SHP77 treated with DMSO at 0.1 percent for 48 hours (cell line): Measurements from ENCODE around the gene TXLNA.
"Not testable (repeated sequence)": the region's sequence is repeated elsewhere in the genome, so short reads cannot be mapped to it uniquely, and the experiment has no call there.

Source experiments
- DNase-seq: peaks from one replicate; lab custom pipeline; 2025; lab: John Stamatoyannopoulos, UW

Gene TXLNA

DNA sequence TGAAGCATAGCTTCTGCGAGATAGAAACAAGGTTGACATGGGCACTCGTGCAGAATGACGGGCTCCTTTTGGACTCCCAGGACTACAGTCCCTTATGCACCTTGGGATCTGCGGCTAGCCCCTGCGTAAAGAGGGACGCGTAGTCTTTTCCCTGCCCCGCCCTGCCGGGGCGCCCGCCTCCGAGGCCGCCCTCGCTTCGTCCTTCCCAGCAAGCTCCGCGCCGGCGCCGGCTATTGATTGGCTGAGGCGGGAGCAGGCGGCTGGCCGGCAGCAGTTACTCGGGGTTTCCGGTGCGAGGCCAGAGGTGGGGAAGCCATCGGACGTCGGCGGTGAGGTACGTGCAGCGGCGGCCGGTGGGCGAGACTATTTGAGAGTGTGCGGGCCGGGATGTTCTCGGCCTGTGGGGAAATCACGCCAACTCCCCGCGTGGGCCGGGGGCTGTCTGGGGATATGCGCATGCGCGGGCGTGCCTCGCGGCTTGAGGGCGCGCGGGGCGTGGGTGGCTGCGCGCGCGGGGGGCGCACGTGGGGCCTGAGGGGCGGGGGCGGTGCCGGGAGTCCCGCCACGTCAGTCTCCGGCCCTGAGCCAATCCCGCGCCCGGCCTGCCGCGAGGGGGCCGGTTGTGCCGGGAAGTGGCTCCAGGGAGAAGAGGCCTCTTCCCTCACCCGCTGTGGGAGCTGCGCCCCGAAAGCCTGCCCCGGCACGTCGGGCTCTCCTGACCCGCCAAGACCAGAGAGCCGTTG, at the start of gene TXLNA:
Gene TXLNA (plus strand): TSS at position 233 of the 743 bp plus-strand sequence. CDS start 671 bp downstream, outside the sequence.
- peak; percentile 95 for DNase-seq

DNA sequence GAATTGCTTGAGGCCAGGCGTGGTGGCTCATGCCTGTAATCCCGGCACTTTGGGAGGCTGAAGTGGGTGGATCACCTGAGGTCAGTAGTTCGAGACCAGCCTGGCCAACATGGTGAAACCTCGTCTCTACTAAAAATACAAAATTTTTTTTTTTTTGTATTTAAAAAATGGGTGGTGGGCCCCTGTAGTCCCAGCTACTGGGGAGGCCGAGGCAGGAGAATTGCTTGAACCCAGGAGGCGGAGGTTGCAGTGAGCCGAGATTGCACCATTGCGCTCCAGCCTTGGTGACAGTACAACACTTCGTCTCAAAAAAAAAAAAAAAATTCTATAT, 45.6 kb upstream of the TXLNA start:
- DNase-seq: not testable (repeated sequence)

DNA sequence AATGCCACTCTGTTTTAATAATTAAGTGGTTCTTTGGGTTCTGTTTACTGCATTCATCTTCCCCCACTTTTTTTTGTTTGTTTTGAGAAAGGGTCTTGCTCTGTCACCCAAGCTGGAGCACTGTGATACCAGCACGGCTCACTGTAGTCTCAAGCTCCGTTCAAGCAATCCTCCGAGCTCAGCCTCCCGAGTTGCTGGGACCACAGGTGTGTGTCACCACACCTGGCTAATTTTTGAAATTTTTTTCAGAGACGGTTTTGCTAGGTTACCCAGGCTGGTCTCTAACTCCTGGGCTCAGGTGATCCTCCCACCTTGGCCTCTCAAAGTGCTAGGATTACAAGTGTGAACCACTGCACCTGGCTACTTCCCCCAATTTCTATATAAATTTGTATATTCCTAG, 42.4 kb upstream of the TXLNA start:
- DNase-seq: no peak

DNA sequence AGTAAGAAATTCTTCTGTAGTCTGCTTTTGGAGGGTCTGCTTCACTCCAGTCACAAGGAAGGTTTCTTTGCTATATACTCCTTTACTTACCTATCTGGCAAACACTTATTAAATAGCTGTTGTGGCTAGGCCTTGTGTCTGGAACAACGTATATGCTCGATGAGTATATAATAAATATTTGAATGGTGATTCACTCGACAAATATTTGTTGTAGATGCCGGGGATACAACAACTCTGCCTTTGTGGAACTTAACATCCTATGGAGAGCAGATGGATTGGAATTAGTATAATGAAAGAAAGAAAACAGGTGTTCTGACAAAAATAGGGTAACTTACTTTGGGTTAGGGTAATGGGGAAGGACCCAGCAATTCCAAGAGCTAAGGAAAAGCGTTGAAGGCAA, 40.5 kb upstream of the TXLNA start:
- no peak for DNase-seq

DNA sequence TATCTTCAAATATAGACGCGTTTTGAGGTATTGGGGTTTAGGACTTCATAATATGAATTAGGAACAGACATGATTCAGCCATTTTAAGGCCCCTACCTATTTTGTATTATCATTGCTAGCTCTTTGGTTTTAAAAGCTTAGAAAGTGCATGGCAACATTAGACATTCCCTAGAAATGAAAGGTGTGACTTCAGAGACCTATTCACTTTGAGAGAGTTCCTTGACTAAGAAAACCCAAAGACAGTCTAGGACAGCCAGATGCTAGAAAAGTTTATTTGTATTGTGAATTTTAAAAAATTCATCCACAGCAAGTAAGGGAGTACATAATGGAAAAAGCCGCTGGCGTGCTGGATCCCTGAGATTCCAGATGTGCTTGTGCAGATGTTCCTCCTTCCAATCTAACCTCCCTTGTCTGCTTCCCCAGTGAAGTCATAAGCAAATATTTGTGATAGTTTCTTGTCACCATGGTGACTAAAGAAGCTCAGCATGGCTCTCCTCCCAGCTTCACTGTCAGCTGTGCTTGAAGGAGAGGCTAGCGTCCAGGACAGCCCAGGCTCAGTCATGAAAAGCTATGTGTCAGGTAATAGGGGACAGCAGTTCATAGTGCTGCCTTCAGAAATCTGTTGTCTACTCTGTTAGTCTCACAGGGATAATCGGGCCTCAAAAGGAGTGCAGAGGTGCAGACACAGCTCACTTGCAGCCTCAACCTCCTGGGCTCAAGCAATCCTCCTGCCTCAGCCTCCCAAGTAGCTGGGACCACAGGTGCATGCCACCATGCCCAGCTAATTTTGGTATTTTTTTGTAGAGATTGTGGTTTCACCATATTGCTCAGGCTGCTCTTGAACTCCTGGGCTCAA, 36.8 kb upstream of the TXLNA start:
- peak; percentile 8 for DNase-seq

DNA sequence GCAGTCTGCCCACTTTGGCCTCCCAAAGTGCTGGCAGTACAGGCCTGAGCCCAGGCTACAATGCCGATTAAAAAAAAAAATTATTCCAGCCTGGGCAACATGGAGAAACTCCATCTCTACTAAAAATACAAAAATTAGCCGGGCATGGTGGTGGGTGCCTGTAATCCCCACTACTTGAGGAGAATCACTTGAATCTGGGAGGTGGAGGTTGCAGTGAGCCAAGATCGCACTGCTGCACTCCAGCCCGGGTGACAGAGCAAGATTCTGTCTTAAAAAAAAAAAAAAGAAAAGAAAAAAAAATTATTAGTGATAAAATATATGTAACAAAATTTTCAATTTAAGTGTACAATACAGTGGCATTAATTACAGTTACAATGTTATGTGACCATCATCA, 36.2 kb upstream of the TXLNA start:
- DNase-seq: not testable (repeated sequence)

DNA sequence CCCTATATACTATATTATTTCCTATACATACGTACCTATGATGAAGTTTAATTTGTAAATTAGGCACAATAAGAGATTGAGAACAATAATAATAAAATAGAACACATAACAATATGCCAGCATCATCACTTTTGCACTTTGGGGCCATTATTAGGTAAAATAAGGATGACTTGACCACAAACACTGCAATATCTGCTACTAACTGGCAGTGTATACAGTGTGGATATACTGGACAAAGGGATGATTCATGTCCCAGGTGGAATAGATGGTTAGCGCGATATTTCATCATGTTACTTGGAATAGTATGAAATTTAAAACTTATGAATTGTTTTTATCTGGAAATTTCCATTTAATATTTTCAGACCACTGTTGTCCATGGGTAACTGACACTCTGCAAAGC, 35.4 kb upstream of the TXLNA start:
- no peak for DNase-seq

DNA sequence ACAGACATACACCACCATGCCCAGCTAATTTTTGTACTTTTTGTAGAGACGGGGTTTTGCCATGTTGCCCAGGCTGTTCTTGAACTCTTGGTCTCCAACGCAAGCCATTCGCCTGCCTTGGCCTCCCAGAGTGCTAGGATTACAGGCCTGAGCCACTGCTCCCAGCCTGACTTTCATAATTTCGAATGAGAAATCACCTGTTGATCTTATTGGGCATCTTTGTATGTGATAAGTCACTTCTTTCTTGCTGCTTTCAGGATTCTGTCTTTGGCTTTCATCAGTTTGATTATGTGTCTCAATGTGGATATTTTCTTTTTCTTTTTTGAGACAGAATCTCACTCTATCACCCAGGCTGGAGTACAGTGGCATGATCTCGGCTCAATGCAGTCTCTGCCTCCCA, 31.7 kb upstream of the TXLNA start:
- DNase-seq: not testable (repeated sequence)

DNA sequence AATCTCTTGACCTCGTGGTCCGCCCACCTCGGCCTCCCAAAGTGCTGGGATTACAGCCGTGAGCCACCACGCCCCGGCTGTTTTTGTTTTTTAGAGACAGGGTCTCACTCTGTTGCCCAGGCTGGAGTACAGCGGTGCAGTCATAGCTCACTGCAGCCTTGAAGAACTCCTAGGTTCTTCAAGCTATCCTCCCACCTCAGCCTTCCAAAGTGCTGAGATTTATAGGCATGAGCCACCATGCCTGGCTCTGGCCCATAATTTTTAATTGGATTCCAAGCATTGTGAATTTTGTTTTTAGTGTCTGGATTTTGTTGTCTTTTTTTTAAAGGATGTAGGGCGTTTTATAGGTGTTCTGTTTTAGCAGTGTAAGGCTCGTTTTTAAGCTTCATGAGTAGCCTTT, 28.6 kb upstream of the TXLNA start:
- DNase-seq: no peak

DNA sequence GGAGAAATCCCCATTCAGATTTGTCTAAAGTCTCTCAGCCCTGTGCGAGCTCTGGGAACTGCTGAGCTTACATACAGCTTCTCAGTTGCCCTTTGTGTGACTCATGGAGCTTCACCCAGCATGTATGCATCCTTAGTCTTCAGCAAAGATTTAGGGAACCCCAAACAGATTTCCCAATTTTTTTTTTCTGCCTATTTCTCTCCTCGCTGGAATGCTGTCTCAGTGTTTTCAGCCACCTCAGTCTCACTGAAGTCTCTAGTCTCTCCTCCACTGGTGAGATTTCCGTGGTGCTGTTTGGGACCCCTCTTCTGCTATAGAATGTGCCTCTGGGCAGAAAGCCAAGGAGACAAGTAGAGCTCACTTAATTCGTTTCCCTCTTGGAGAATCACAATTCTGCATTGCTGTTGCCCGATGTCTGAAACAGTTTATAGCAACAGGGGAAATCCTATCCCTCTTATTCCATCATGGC, 28.1 kb upstream of the TXLNA start:
- DNase-seq: no peak

DNA sequence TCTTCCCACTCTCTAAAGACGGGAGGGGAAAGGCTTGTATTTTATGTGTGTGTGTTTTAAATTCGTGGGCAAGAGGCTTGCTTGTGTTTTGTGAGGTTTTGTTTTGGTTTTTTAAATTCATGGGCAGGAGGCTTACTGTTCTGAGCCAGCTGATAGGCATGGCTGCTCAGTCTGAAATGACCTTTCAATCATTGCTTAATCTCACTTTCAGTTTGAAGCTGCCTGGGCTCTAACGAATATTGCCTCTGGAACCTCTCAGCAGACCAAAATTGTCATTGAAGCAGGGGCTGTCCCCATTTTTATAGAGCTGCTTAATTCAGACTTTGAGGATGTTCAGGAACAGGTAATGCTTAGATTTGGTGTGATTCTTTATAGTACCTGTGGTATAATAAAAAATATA, 20.3 kb upstream of the TXLNA start:
- DNase-seq: no peak

DNA sequence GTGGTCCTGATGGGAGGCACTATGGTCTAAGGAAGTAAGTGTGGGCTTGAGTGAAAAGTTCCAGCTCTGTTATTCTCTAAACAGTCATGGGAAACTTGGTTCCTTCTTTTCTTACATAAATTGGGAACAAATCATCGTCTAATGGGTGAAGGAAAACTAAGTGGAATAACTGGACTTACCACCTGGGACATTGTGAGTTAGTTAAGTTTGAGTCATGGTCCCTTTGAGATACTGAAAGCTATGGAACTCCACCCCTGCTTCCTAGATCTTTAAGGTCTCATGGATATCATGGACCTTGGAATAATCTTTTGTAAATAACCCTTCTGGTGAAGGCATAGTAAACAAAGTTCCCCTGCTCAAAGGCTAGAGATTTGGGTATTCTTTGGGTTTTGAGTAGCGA, 16.1 kb upstream of the TXLNA start:
- DNase-seq: no peak

DNA sequence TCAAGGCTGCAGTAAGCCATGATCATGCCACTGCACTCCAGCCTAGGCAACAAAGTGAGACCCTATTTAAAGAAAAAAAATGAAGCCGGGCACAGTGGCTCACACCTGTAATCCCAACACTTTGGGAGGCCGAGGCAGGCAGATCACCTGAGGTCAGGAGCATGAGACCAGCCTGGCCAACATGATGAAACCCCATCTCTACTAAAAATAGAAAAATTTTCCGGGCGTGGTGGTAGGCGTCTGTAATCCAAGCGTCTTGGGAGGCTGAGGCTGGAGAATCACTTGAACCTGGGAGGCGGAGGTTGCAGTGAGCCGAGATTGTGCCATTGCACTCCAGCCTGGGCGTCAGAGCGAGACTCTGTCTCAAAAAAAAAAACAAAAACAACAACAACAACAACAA, 13.8 kb upstream of the TXLNA start:
- not testable (repeated sequence) for DNase-seq

DNA sequence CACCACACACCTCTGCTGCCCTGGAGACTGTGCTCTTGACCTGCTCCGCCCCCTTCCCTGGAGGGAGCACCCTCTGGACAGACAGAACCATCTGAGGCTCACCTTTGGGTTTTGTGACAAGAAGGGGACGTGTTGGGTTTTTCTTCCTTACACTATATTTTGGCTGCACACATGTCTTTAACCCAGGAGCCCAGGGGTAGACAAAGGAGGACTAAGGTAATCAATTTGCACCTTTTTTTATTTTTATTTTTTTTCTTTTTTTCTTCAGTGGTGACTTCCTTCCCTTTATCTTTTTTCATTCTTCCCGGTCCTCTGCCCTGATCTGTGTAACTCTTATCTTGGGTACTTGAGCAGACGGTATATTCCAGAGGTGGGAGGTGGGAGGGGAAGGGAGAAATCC, 8.5 kb upstream of the TXLNA start:
- DNase-seq: no peak

DNA sequence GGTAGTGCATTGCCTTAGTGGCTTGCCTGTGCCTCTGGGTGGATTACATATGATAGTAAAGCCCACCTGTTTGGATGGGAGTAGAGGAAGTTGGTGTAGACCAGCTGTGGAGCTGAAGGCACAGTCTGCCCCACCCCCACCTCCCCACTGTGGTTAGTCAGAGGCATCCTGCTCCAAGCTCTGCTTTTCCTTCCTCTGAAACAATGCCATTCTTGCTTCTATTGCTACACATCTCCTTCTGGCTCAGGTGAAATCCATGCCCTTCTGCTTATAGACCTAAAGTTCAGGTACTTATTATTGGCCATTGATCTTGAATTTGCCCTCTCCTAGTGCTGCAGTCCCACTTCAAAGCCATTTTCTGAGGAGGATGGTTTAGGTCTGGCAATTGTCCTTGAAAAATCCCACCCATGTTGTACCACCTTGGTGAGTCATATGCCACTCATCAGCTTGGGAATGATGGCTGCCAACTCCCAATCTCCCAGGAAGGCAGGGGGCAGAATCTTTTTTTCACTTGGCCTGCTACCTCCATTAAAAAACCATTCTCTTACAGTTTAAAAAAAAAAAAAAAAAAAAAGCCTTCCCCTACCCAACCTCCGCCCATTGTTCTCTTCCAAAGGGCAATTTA, 6.7 kb upstream of the TXLNA start:
- DNase-seq: no peak

DNA sequence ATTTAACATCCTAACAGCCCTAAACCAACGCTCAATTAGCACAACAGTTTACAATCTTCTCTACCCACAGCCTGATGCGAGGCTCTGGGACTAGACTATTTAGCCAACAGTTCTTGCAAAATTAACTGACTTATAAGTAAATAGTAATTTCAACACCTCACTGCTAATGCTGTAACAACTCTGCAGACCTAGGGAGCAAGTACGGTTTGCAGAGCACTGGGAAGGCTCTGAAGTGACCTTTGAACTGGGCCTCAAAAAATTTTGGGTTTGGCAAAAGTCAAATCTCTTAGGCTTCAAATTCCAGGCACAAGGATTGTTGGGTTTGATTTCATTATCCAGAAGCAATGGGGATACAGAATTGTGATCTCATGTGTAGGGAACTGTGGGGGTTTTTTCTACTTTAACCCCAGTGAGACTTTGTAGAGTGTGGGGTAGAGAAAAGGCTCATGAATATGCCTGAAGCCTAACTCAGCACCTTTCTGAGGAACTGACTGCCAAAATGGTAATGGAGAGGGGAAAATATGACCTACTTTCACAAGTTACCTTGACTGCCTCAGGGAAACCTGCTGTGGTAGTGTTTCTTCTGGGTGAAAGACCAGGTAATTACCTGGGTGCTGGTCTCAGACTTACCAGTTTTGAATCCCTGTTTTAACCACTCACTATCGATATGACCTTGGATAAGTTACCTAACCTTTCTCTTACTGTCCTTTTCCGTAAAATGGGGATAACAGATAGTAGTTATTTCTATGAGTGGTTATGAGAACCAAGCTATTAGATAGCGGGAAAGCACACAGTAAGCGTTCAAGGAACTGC, 889 bp upstream of the TXLNA start:
- DNase-seq: peak; percentile 58

DNA sequence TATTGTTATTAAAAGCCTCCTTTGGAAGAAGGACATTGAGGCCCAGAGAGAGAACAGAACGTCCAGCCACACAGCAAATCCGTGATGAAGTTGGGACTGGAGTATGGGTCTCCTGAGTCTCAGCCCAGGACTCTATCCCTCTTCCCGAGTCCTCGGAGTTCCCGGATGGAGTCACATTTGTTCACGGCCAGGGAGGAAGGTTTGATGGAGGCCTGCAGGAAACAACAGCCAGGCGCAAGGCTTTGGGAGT, 357 bp upstream of the TXLNA start:
- no peak for DNase-seq

DNA sequence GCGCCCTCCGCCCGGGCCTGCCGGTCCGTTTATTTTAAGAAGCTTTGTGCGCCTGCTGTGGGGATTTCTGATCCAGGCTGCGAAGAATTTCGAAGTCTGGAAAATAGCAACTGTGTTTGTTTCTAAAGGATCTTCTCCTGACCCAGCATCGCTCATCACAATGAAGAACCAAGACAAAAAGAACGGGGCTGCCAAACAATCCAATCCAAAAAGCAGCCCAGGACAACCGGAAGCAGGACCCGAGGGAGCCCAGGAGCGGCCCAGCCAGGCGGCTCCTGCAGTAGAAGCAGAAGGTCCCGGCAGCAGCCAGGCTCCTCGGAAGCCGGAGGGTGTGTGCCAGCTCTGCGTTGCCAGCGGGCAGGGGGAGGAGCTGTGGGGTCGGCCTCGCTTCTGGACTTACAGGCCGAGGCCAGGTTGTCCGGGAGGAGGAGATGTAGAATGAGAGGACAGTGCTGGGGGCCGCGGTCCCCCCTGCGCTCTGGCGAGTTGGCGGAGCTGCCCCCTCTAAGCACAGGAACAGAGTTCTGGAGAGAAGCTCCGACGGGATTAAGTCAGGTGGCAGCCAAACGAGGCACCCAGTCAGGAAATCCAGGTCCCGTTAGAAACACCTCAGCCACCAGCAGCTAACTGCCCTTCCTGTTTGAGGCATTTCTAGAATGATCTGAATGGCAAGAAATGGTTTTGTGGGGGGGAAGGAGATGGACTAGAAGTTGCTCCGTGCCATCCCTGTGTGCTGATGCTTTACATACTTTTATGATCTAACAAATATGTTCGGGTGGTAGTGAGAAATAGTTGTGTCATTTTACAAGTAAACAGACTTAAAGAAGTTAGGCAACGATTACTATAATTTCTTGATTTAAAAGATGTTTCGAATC, 948 bp downstream of the TXLNA start:
- DNase-seq: no peak

DNA sequence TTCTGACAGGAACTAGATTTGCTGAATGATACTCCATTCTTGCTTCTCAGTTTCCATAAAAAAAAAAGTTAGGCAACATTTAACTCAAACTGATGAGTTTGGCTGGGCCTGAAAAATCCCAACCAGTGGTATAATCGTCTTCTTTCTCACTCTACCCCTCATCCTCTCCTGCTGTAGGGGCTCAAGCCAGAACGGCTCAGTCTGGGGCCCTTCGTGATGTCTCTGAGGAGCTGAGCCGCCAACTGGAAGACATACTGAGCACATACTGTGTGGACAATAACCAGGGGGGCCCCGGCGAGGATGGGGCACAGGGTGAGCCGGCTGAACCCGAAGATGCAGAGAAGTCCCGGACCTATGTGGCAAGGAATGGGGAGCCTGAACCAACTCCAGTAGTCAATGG, 1.6 kb downstream of the TXLNA start:
- DNase-seq: no peak

DNA sequence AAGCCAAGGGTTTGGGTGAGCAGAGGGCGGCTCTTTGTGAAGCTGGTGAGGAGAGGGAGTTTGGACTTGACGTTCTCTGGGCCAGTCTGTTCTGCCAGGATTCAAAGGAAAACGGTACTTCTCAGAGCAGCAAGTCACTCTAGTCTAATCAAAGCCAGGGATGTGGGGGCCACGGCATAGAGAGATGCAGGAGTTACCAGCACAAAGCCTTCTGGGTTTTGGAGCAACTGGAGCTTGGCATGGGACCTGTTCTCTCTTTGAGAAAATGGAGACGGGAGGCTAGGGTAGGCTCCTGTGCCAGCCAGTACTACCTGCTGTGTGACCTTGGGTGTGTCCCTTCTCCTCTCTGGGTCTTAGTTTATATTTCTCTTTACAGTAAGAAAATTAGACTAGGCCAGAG, 2.1 kb downstream of the TXLNA start:
- no peak for DNase-seq

DNA sequence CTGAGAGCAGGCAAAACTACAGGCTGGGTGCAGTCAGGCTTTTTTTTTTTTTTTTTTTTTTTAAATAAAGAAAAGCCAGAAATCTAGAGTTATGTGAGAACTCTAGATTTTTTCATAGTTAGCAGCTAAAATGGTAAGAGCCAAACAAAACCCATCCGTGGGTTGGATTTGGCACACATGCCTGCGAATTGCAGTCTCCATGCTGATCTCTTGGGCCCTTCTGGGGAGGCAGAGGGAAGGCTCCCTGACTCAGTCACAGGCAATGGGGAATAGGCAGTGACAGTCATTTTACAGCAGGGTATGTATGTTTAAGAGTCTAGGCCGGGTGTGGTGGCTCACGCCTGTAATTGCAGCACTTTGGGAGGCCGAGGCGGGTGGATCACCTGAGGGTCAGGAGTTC, 2.6 kb downstream of the TXLNA start:
- no peak for DNase-seq
